KMS-11 (cell line): ENCODE results near the gene SLC10A7.

Experiments used
- H2AFZ ChIP-seq: fragments of 200-600 bp; sonication (generic); 2 replicates; pipeline ENCODE4 v1.6.1; 2016; ENCODE audit warnings: antibody characterized with exemption, mixed run types, low read depth
- H3K27ac ChIP-seq: fragments of 200-600 bp; sonication (generic); 2 replicates; pipeline ENCODE4 v1.6.1; 2016; ENCODE audit warnings: mild to moderate bottlenecking, mixed run types
- H3K27me3 ChIP-seq: fragments of 200-600 bp; sonication (generic); 2 replicates; pipeline ENCODE4 v1.6.1; 2017; ENCODE audit warnings: mild to moderate bottlenecking, low read depth, mixed run types, moderate library complexity; ENCODE audit not compliant: insufficient read depth
- H3K36me3 ChIP-seq: fragments of 200-600 bp; sonication (generic); 2 replicates; pipeline ENCODE4 v1.6.1; 2017; ENCODE audit warnings: mild to moderate bottlenecking, mixed run types; ENCODE audit not compliant: insufficient read depth
- H3K4me1 ChIP-seq: fragments of 200-600 bp; sonication (generic); 2 replicates; pipeline ENCODE4 v1.6.1; 2016; ENCODE audit warnings: mild to moderate bottlenecking, low read depth, mixed run types; ENCODE audit not compliant: poor library complexity, severe bottlenecking
- H3K4me2 ChIP-seq: fragments of 200-600 bp; sonication (generic); 2 replicates; pipeline ENCODE4 v1.7.0; 2016; ENCODE audit warnings: mild to moderate bottlenecking, mixed run types
- H3K4me3 ChIP-seq: fragments of 200-600 bp; sonication (generic); IDR thresholded peaks from 2 replicates; pipeline ENCODE4 v1.6.1; 2017; ENCODE audit warnings: low read depth, low read length, mixed read lengths; ENCODE audit not compliant: insufficient read depth
- H3K79me2 ChIP-seq: fragments of 200-600 bp; sonication (generic); 2 replicates; pipeline ENCODE4 v1.6.1; 2016; ENCODE audit warnings: low read depth, mixed run types; ENCODE audit not compliant: insufficient read depth
- H3K9ac ChIP-seq: fragments of 200-600 bp; sonication (generic); 2 replicates; pipeline ENCODE4 v1.6.1; 2016; ENCODE audit warnings: mild to moderate bottlenecking, mixed run types
- H4K20me1 ChIP-seq: fragments of 200-600 bp; sonication (generic); 2 replicates; pipeline ENCODE4 v1.6.1; 2016; ENCODE audit warnings: mild to moderate bottlenecking, mixed run types; ENCODE audit not compliant: insufficient read depth
- CTCF ChIP-seq: fragments of 200-600 bp; sonication (generic); conservative IDR thresholded peaks from 2 replicates; pipeline ENCODE4 v1.6.1; 2017; ENCODE audit warnings: low read depth, mild to moderate bottlenecking, antibody characterized with exemption, low read length, moderate library complexity, mixed read lengths

Gene SLC10A7

GRCh38 chr4:146521541-146522097 is at the start of gene SLC10A7:
Gene SLC10A7 (minus strand): TSS chr4:146521940. CDS start chr4:146521717, 223 bp downstream.
- peak within 1 kb of the TSS; percentile 77 for H3K4me2 ChIP-seq
- H3K27ac ChIP-seq = peak within 1 kb of the TSS; percentile 96
- no peak for TF ChIP-seq CTCF
- peak within 1 kb of the TSS; percentile 99 for H3K9ac ChIP-seq
- H3K4me3 ChIP-seq = peak within 1 kb of the TSS; percentile 8
- H3K36me3 ChIP-seq = no peaks in the 10 kb centered on the region
- peak within 1 kb of the TSS; percentile 78 for H2AFZ ChIP-seq
- H3K4me1 ChIP-seq = peaks cover 26% of the 10 kb centered on the region
- peaks cover 48% of the 10 kb centered on the region for H3K79me2 ChIP-seq
- H3K27me3 ChIP-seq = no peaks in the 10 kb centered on the region
- no peaks in the 10 kb centered on the region for H4K20me1 ChIP-seq

GRCh38 chr4:146567396-146567795 is 45.7 kb upstream of the SLC10A7 start:
- Histone ChIP-seq H3K4me1 (no peaks in the 10 kb centered on the region), H4K20me1 (no peaks in the 10 kb centered on the region), H3K36me3 (no peaks in the 10 kb centered on the region), H3K27me3 (no peaks in the 10 kb centered on the region), H3K27ac (no peak overlapping the region), H3K4me3 (no peak overlapping the region), H3K4me2 (no peak overlapping the region), H3K79me2 (no peaks in the 10 kb centered on the region), H2AFZ (no peak overlapping the region), H3K9ac (no peak overlapping the region)
- TF ChIP-seq CTCF = no peak

GRCh38 chr4:146564492-146564891 is 42.8 kb upstream of the SLC10A7 start:
- Histone ChIP-seq H3K36me3 (no peaks in the 10 kb centered on the region), H2AFZ (no peak overlapping the region), H3K27ac (no peak overlapping the region), H4K20me1 (no peaks in the 10 kb centered on the region), H3K27me3 (no peaks in the 10 kb centered on the region), H3K4me3 (no peak overlapping the region), H3K4me1 (no peaks in the 10 kb centered on the region), H3K79me2 (no peaks in the 10 kb centered on the region), H3K4me2 (no peak overlapping the region), H3K9ac (no peak overlapping the region)
- TF ChIP-seq CTCF = no peak

- Histone ChIP-seq H4K20me1 (no peaks in the 10 kb centered on the region), H2AFZ (no peak overlapping the region), H3K4me3 (no peak overlapping the region), H3K36me3 (no peaks in the 10 kb centered on the region), H3K27me3 (no peaks in the 10 kb centered on the region), H3K9ac (no peak overlapping the region), H3K27ac (no peak overlapping the region), H3K4me1 (peaks cover 40% of the 10 kb centered on the region), H3K79me2 (no peaks in the 10 kb centered on the region), H3K4me2 (peak overlapping the region; percentile 54; the same call in 1 of the 2 replicates)
- no peak for TF ChIP-seq CTCF
These were observed 28.4 kb upstream of the SLC10A7 start for GRCh38 chr4:146550161-146550560.
